Esophagus squamous epithelium (tissue), 4 donors: ENCODE measurements around the gene TBP.

ENCODE experiments used
- POLR2A ChIP-seq, 4 donors: fragments of 450-650 bp; IDR thresholded peaks; one replicate each; pipeline ENCODE4 v1.6.1; 2017; ENCODE audit warnings: antibody characterized with exemption in 4 of 4, mild to moderate bottlenecking in 4 of 4, moderate library complexity in 3 of 4
- TF ChIP-seq, protein P1 (sequence below), 6 experiments: fragments of 450-650 bp in 4 of 6; fragments of 200-600 bp in 2 of 6; sonication (generic) in 2 of 6; IDR thresholded peaks; one replicate each; pipeline ENCODE4 v1.5.1; 2016 to 2019; ENCODE audit warnings: antibody characterized with exemption in 6 of 6, mild to moderate bottlenecking in 4 of 6, moderate library complexity in 4 of 6

GRCh38 chr6:170554796-170555137 lies 598 bp downstream of the TBP start:
- TF ChIP-seq, protein P1, sequence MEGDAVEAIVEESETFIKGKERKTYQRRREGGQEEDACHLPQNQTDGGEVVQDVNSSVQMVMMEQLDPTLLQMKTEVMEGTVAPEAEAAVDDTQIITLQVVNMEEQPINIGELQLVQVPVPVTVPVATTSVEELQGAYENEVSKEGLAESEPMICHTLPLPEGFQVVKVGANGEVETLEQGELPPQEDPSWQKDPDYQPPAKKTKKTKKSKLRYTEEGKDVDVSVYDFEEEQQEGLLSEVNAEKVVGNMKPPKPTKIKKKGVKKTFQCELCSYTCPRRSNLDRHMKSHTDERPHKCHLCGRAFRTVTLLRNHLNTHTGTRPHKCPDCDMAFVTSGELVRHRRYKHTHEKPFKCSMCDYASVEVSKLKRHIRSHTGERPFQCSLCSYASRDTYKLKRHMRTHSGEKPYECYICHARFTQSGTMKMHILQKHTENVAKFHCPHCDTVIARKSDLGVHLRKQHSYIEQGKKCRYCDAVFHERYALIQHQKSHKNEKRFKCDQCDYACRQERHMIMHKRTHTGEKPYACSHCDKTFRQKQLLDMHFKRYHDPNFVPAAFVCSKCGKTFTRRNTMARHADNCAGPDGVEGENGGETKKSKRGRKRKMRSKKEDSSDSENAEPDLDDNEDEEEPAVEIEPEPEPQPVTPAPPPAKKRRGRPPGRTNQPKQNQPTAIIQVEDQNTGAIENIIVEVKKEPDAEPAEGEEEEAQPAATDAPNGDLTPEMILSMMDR (IDR thresholded peaks at IDR 0.05): no peak
- no peak for TF ChIP-seq POLR2A (IDR thresholded peaks at IDR 0.05)
